HCT116 (cell line): Measurements from ENCODE around the gene CD200R1L. TPM values are rescaled to one million over a fixed set of nuclear protein-coding genes. Genes with fewer than 3 reads are reported as not detected.

Source experiments
- ATAC-seq: fragments of 200-7000 bp; cut with Tn5 transposase; 2 replicates; pipeline ENCODE4 v1.9.1; 2020; ENCODE audit warnings: mild to moderate bottlenecking, moderate library complexity
- BruUV-seq: library from RNA; stranded (reverse); fragments of 400-500 nt; replicated peaks from 2 replicates; lab custom pipeline; 2021; lab: Mats Ljungman, UMichigan
- CTCF ChIA-PET: fragments of 300-600 bp; sonication (Branson Sonifier 250); formaldehyde crosslinking; loops from one replicate; lab custom pipeline; 2021; ENCODE audit warnings: antibody characterized with exemption; lab: Charles Lee
- POLR2A ChIA-PET: fragments of 300-600, 350-600 bp; sonication (Branson Sonifier 250); formaldehyde crosslinking; loops from one replicate; lab custom pipeline; 2021; ENCODE audit warnings: antibody characterized with exemption; lab: Charles Lee
- RAD21 ChIA-PET, 2 experiments: fragments of 300-600 bp; sonication (Branson Sonifier 250); formaldehyde crosslinking; loops; one replicate each; lab custom pipeline; 2023; ENCODE audit warnings: low total read pairs in 2 of 2; ENCODE audit not compliant: uncharacterized antibody in 2 of 2, unreplicated experiment in 2 of 2, low non-redundant PET in 1 of 2; lab: Charles Lee
- DNase-seq: peaks from one replicate; pipeline ENCODE4 v3.0.0-alpha.2; 2010; ENCODE audit warnings: low read depth, low spot score
- H2AFZ ChIP-seq: fragments of 200-600 bp; shearing (Covaris generic), sonication (generic); 2 replicates; pipeline ENCODE4 v1.6.1; 2017; ENCODE audit warnings: low read depth, mixed run types, mixed read lengths, antibody characterized with exemption, low read length; ENCODE audit not compliant: poor library complexity, severe bottlenecking
- H3K27ac ChIP-seq: 2 replicates; pipeline ENCODE4 v1.5.1; 2012; ENCODE audit warnings: low read depth, low read length
- H3K27me3 ChIP-seq: fragments of 200-600 bp; sonication (generic); 2 replicates; pipeline ENCODE4 v1.6.1; 2016; ENCODE audit warnings: mixed run types, low read length, mixed read lengths; ENCODE audit not compliant: insufficient read depth
- H3K36me3 ChIP-seq, 2 experiments: fragments of 200-500 bp in 1 of 2; fragments of 200-600 bp in 1 of 2; sonication (Bioruptor generic) in 1 of 2; sonication (generic) in 1 of 2; 2 replicates each; pipeline versions ENCODE4 v1.5.1 to v1.6.1; 2014 to 2016; ENCODE audit warnings: low read length in 2 of 2, inconsistent platforms in 1 of 2, mixed read lengths in 1 of 2, mixed run types in 1 of 2; ENCODE audit not compliant: insufficient read depth in 2 of 2, control insufficient read depth in 1 of 2
- H3K4me1 ChIP-seq, 2 experiments: fragments of 200-600 bp in 1 of 2; sonication (generic) in 1 of 2; 2 replicates each; pipeline versions ENCODE4 v1.5.1 to v1.6.1; 2012 to 2017; ENCODE audit warnings: low read length in 2 of 2, inconsistent platforms in 1 of 2, mild to moderate bottlenecking in 1 of 2, mixed read lengths in 1 of 2, mixed run types in 1 of 2, moderate library complexity in 1 of 2; ENCODE audit not compliant: insufficient read depth in 2 of 2, control insufficient read depth in 1 of 2
- H3K4me2 ChIP-seq: fragments of 200-600 bp; sonication (generic); 2 replicates; pipeline ENCODE4 v1.6.1; 2017; ENCODE audit warnings: mixed run types, low read length, mixed read lengths
- H3K4me3 ChIP-seq, 2 experiments: fragments of 200-600 bp in 1 of 2; sonication (generic) in 1 of 2; replicated peaks in 1 of 2; 2 replicates each; pipeline ENCODE4 v1.5.1; 2011 to 2016; ENCODE audit warnings: low read length in 2 of 2, control low read depth in 1 of 2, low read depth in 1 of 2, mild to moderate bottlenecking in 1 of 2, mixed read lengths in 1 of 2, mixed run types in 1 of 2
- H3K79me2 ChIP-seq: fragments of 200-600 bp; sonication (generic); 2 replicates; pipeline ENCODE4 v1.6.1; 2017; ENCODE audit warnings: mild to moderate bottlenecking, mixed run types, low read length, moderate library complexity, mixed read lengths; ENCODE audit not compliant: insufficient read depth
- H3K9ac ChIP-seq: fragments of 200-600 bp; sonication (generic); 2 replicates; pipeline ENCODE4 v1.6.1; 2016; ENCODE audit warnings: low read length, mixed read lengths
- H3K9me2 ChIP-seq: fragments of 200-600 bp; sonication (generic), shearing (Covaris generic); 2 replicates; pipeline ENCODE4 v1.6.1; 2017; ENCODE audit warnings: mixed run types, mild to moderate bottlenecking, moderate library complexity; ENCODE audit not compliant: insufficient read depth
- H3K9me3 ChIP-seq, 2 experiments: fragments of 200-500 bp in 1 of 2; fragments of 200-600 bp in 1 of 2; sonication (Bioruptor generic) in 1 of 2; sonication (generic) in 1 of 2; 2 replicates each; pipeline ENCODE4 v1.6.1; 2014 to 2017; ENCODE audit warnings: low read length in 2 of 2, mixed read lengths in 2 of 2, inconsistent platforms in 1 of 2, low read depth in 1 of 2, mild to moderate bottlenecking in 1 of 2, mixed run types in 1 of 2, moderate library complexity in 1 of 2; ENCODE audit not compliant: control insufficient read depth in 1 of 2, insufficient read depth in 1 of 2
- H4K20me1 ChIP-seq: fragments of 200-600 bp; sonication (generic), shearing (Covaris generic); 2 replicates; pipeline ENCODE4 v1.6.1; 2017; ENCODE audit warnings: mixed run types, mild to moderate bottlenecking, moderate library complexity; ENCODE audit not compliant: insufficient read depth
- CEBPB ChIP-seq: IDR thresholded peaks from 2 replicates; pipeline ENCODE4 v1.6.1; 2012; ENCODE audit warnings: low read depth
- EGR1 ChIP-seq: IDR thresholded peaks from 2 replicates; pipeline ENCODE4 v1.6.1; 2012; ENCODE audit warnings: low read depth
- ELF1 ChIP-seq: IDR thresholded peaks from 2 replicates; pipeline ENCODE4 v1.6.1; 2012; ENCODE audit warnings: low read depth, borderline replicate concordance
- EZH2 ChIP-seq: fragments of 200-600 bp; sonication (generic); IDR thresholded peaks from 2 replicates; pipeline ENCODE4 v1.6.1; 2017; ENCODE audit warnings: antibody characterized with exemption, mixed run types
- EZH2phosphoT487 ChIP-seq: fragments of 200-600 bp; IDR thresholded peaks from 2 replicates; pipeline ENCODE4 v1.6.1; 2018; ENCODE audit warnings: antibody characterized with exemption, borderline replicate concordance
- FOSL1 ChIP-seq: IDR thresholded peaks from 2 replicates; pipeline ENCODE4 v1.6.1; 2012; ENCODE audit warnings: low read depth
- MAX ChIP-seq: IDR thresholded peaks from 2 replicates; pipeline ENCODE4 v1.6.1; 2012
- POLR2AphosphoS5 ChIP-seq: IDR thresholded peaks from 2 replicates; pipeline ENCODE4 v1.6.1; 2011; ENCODE audit warnings: mild to moderate bottlenecking, low read depth, low read length, moderate library complexity
- intact Hi-C: fragments of 100-400 bp; cut with micrococcal nuclease; formaldehyde crosslinking; loops from 2 replicates; pipeline ENCODE4 v1.10.0; 2022
- total RNA-seq: library from RNA; stranded (reverse); gene quantifications from one replicate; pipeline ENCODE4 v1.2.1, GENCODE V29; 2021; ENCODE audit not compliant: unreplicated experiment

Gene CD200R1L
- total RNA-seq, 1 experiment from 2014 or later, result not detected

DNA sequence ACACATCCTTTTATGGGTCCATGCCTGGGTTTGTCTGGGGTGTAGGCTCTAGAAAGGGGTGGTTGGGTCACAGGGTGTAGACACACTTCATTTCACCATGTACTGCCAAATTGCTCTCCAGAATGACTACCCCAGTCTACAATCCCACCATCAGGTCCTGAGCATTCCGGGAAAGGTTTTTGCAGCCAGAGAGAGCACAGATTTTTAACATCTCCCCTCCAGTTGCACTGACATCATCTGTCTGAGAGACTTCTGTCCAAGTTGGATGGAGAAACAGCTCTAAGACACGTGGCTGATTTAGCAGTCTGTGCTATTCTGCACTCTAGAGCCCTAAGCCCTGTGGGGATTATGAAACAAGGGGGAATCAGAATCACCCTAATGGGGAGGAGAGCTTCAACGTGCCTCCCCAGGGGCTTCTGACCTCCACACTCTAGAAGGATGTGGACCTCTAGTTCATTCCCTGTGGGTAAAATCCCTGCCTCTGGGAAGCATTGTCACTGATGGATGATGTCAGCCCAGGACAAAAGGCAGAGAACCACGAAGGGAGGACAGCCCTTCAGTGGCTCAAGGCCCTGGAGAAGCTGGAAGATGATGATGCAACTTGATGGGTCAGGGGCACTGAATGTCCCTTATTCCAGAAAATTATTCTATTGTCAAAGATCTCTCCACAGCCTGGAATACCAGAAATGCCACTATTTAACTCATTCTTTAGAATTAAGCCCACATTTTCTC, 71.5 kb downstream of the CD200R1L start:
- H3K9me2 ChIP-seq, result no peaks in the 10 kb centered on the region
- no peaks in the 10 kb centered on the region for H3K36me3 ChIP-seq
- H3K79me2 ChIP-seq, result no peaks in the 10 kb centered on the region
- no TSS peak for BruUV-seq
- ATAC-seq (no peak), DNase-seq (no peak)
- ChIA-PET CTCF (no interaction called here), RAD21 (no interaction called here), POLR2A (no interaction called here)
- H3K27me3 ChIP-seq, result no peaks in the 10 kb centered on the region
- peaks cover 0 to 8% of the 10 kb centered on the region in 2 experiments; a peak in 3 of 4 replicates for H3K4me1 ChIP-seq
- no peaks in the 10 kb centered on the region for H3K9me3 ChIP-seq
- no peak overlapping the region for H3K4me3 ChIP-seq
- H3K9ac ChIP-seq, result no peak overlapping the region
- no peak overlapping the region for H2AFZ ChIP-seq
- H3K4me2 ChIP-seq, result no peak overlapping the region
- intact Hi-C loops, result no loop called here
- no peaks in the 10 kb centered on the region for H4K20me1 ChIP-seq
- H3K27ac ChIP-seq, result no peak overlapping the region
- TF ChIP-seq FOSL1, result no peak
- no peak for TF ChIP-seq MAX
- TF ChIP-seq POLR2AphosphoS5, result no peak
- no peak for TF ChIP-seq CEBPB
- no peak for TF ChIP-seq EZH2phosphoT487
- no peak for TF ChIP-seq EGR1
- no peak for TF ChIP-seq EZH2
- TF ChIP-seq ELF1, result no peak

GRCh38 chr3:112774293-112774926, 72.3 kb downstream of the CD200R1L start:
- Histone ChIP-seq H2AFZ (no peak overlapping the region), H3K4me3 (no peak overlapping the region), H3K36me3 (no peaks in the 10 kb centered on the region), H3K4me2 (peak overlapping the region; percentile 33; the same call in 1 of the 2 replicates), H3K4me1 (peaks cover 0 to 12% of the 10 kb centered on the region in 2 experiments; a peak in 3 of 4 replicates), H3K79me2 (no peaks in the 10 kb centered on the region), H3K9ac (no peak overlapping the region), H3K27me3 (no peaks in the 10 kb centered on the region), H3K9me2 (no peaks in the 10 kb centered on the region), H4K20me1 (no peaks in the 10 kb centered on the region), H3K27ac (no peak overlapping the region), H3K9me3 (no peaks in the 10 kb centered on the region)
- CTCF ChIA-PET, result no interaction called here
- no peak for TF ChIP-seq EZH2phosphoT487
- TF ChIP-seq POLR2AphosphoS5, result no peak
- TF ChIP-seq EGR1, result no peak
- no peak for TF ChIP-seq EZH2
- POLR2A ChIA-PET, result no interaction called here
- RAD21 ChIA-PET, result no interaction called here
- BruUV-seq, result no TSS peak
- no peak for ATAC-seq
- no peak for DNase-seq
- intact Hi-C loops, result no loop called here
